Endothelial cell (in vitro differentiated cells): Measurements from ENCODE around the gene R3HDML. TPM values are rescaled to one million over a fixed set of nuclear protein-coding genes. Genes with fewer than 3 reads are reported as not detected.

Experiments used
- DNase-seq: peaks from one replicate; pipeline ENCODE4 v3.0.0; 2021; ENCODE audit warnings: low spot score
- H3K27ac Mint-ChIP-seq: one replicate; pipeline ENCODE4 v1.8.0; 2021; ENCODE audit warnings: mixed read lengths, inconsistent platforms; ENCODE audit not compliant: unreplicated experiment
- H3K27me3 Mint-ChIP-seq: one replicate; pipeline ENCODE4 v1.8.0; 2021; ENCODE audit warnings: mild to moderate bottlenecking, moderate library complexity, mixed read lengths, inconsistent platforms; ENCODE audit not compliant: unreplicated experiment
- H3K36me3 Mint-ChIP-seq: one replicate; pipeline ENCODE4 v1.8.0; 2021; ENCODE audit warnings: mild to moderate bottlenecking, low read depth, mixed read lengths, inconsistent platforms; ENCODE audit not compliant: unreplicated experiment
- H3K4me1 Mint-ChIP-seq: one replicate; pipeline ENCODE4 v1.8.0; 2021; ENCODE audit warnings: mild to moderate bottlenecking, mixed read lengths, inconsistent platforms; ENCODE audit not compliant: unreplicated experiment
- H3K4me3 Mint-ChIP-seq: one replicate; pipeline ENCODE4 v1.8.0; 2021; ENCODE audit warnings: mild to moderate bottlenecking, mixed read lengths, inconsistent platforms; ENCODE audit not compliant: unreplicated experiment
- H3K9me3 Mint-ChIP-seq: one replicate; pipeline ENCODE4 v1.8.0; 2021; ENCODE audit warnings: mixed read lengths, inconsistent platforms; ENCODE audit not compliant: unreplicated experiment
- CTCF ChIP-seq: fragments of 200-600 bp; sonication (generic); IDR thresholded peaks from one replicate; pipeline ENCODE4 v1.5.0; 2021; ENCODE audit warnings: antibody characterized with exemption; ENCODE audit not compliant: unreplicated experiment
- total RNA-seq: library from RNA; stranded (reverse); fragmentation: NEBNext Ultra II Directional; extraction: Animal tissue kit (Norgen Biotek cat#: 25700); gene quantifications from one replicate; pipeline ENCODE4 v1.2.1, GENCODE V29; 2021; ENCODE audit not compliant: unreplicated experiment

R3HDML gene
- total RNA-seq, 1 donor from 2014 or later, result not detected

- Mint-ChIP-seq H3K27me3 (peaks cover 3% of the 10 kb centered on the region), H3K4me1 (peaks cover 11% of the 10 kb centered on the region), H3K9me3 (no peaks in the 10 kb centered on the region), H3K4me3 (no peak overlapping the region), H3K27ac (no peak overlapping the region), H3K36me3 (no peaks in the 10 kb centered on the region)
- no peak for DNase-seq
- TF ChIP-seq CTCF, result no peak
Observed at GRCh38 chr20:44358776-44359175, 21.9 kb downstream of the R3HDML start.

- no peak for TF ChIP-seq CTCF
- Mint-ChIP-seq H3K4me1 (peaks cover 11% of the 10 kb centered on the region), H3K36me3 (no peaks in the 10 kb centered on the region)
Observed at GRCh38 chr20:44360221-44360620, 23.4 kb downstream of the R3HDML start.

GRCh38 chr20:44361021-44361420, 24.2 kb downstream of the R3HDML start:
- Mint-ChIP-seq H3K27ac (no peak overlapping the region), H3K9me3 (no peaks in the 10 kb centered on the region), H3K36me3 (no peaks in the 10 kb centered on the region), H3K4me1 (peaks cover 11% of the 10 kb centered on the region), H3K27me3 (peaks cover 3% of the 10 kb centered on the region), H3K4me3 (no peak overlapping the region)
- no peak for TF ChIP-seq CTCF
- no peak for DNase-seq

More at GRCh38 chr20:44360221-44360620, 23.4 kb downstream of the R3HDML start:
- Mint-ChIP-seq H3K9me3 (no peaks in the 10 kb centered on the region), H3K27me3 (peaks cover 3% of the 10 kb centered on the region), H3K4me3 (no peak overlapping the region), H3K27ac (no peak overlapping the region)
- DNase-seq, result no peak

GRCh38 chr20:44362466-44362940, 25.7 kb downstream of the R3HDML start:
- H3K27me3 Mint-ChIP-seq, result peaks cover 3% of the 10 kb centered on the region
- H3K4me1 Mint-ChIP-seq, result no peaks in the 10 kb centered on the region
- H3K9me3 Mint-ChIP-seq, result no peaks in the 10 kb centered on the region
- no peaks in the 10 kb centered on the region for H3K36me3 Mint-ChIP-seq
- TF ChIP-seq CTCF, result no peak
- H3K27ac Mint-ChIP-seq, result no peak overlapping the region
- no peak overlapping the region for H3K4me3 Mint-ChIP-seq
- no peak for DNase-seq

- H3K27me3 Mint-ChIP-seq, result peaks cover 3% of the 10 kb centered on the region
- H3K36me3 Mint-ChIP-seq, result no peaks in the 10 kb centered on the region
- no peak overlapping the region for H3K4me3 Mint-ChIP-seq
- H3K4me1 Mint-ChIP-seq, result no peaks in the 10 kb centered on the region
- H3K27ac Mint-ChIP-seq, result no peak overlapping the region
- no peaks in the 10 kb centered on the region for H3K9me3 Mint-ChIP-seq
- DNase-seq, result no peak
- TF ChIP-seq CTCF, result no peak
Observed at GRCh38 chr20:44364068-44364467, 27.2 kb downstream of the R3HDML start.
